Measurements from ENCODE around the gene DPYD.
"Not testable (repeated sequence)": the region's sequence is repeated elsewhere in the genome, so short reads cannot be mapped to it uniquely, and the experiment has no call there.

Gene DPYD

GRCh38 chr1:97350241-97350640, 570.6 kb downstream of the DPYD start:
- DNase-seq = no peak

- DNase-seq = not testable (repeated sequence)
These were observed 571.0 kb downstream of the DPYD start for GRCh38 chr1:97349794-97350193.

GRCh38 chr1:97348599-97349265, 572.1 kb downstream of the DPYD start:
- DNase-seq = no peak

GRCh38 chr1:97340951-97341350, 579.9 kb downstream of the DPYD start:
- no peak for DNase-seq

GRCh38 chr1:97338347-97338746, 582.5 kb downstream of the DPYD start:
- DNase-seq = no peak

GRCh38 chr1:97337250-97338030, 583.4 kb downstream of the DPYD start:
- DNase-seq = no peak

- no peak for DNase-seq
These were observed 586.4 kb downstream of the DPYD start for GRCh38 chr1:97334454-97334853.

GRCh38 chr1:97332716-97333115, 588.1 kb downstream of the DPYD start:
- DNase-seq = no peak

GRCh38 chr1:97331165-97331564, 589.7 kb downstream of the DPYD start:
- no peak for DNase-seq

GRCh38 chr1:97314685-97315084, 606.1 kb downstream of the DPYD start:
- no peak for DNase-seq

GRCh38 chr1:97308131-97308530, 612.7 kb downstream of the DPYD start:
- no peak for DNase-seq

- DNase-seq = no peak
These were observed 613.3 kb downstream of the DPYD start for GRCh38 chr1:97307568-97307967.

- no peak for DNase-seq
These were observed 613.7 kb downstream of the DPYD start for GRCh38 chr1:97307151-97307550.

- DNase-seq = no peak
These were observed 614.3 kb downstream of the DPYD start for GRCh38 chr1:97306504-97306903.

GRCh38 chr1:97304366-97304765, 616.5 kb downstream of the DPYD start:
- no peak for DNase-seq

GRCh38 chr1:97298966-97299365, 621.9 kb downstream of the DPYD start:
- DNase-seq = no peak

- no peak for DNase-seq
These were observed 623.2 kb downstream of the DPYD start for GRCh38 chr1:97297611-97298010.

GRCh38 chr1:97281962-97282361, 638.9 kb downstream of the DPYD start:
- no peak for DNase-seq

- DNase-seq = no peak
These were observed 642.8 kb downstream of the DPYD start for GRCh38 chr1:97277891-97278654.

GRCh38 chr1:97271916-97272788, 648.7 kb downstream of the DPYD start:
- DNase-seq = no peak

- no peak for DNase-seq
These were observed 650.1 kb downstream of the DPYD start for GRCh38 chr1:97270508-97271307.

GRCh38 chr1:97265630-97266029, 655.2 kb downstream of the DPYD start:
- DNase-seq = no peak

All from activated gamma-delta T cell (primary cell).